ENCODE data around the gene ROM1.
A peak's percentile ranks its signal among the peaks of the same experiment; 100 is the strongest.
"Not testable (repeated sequence)": the region's sequence is repeated elsewhere in the genome, so short reads cannot be mapped to it uniquely, and the experiment has no call there.

The ROM1 gene

GRCh38 chr11:62579252-62579651 is 33.8 kb upstream of the ROM1 start:
- TF ChIP-seq, protein P1, sequence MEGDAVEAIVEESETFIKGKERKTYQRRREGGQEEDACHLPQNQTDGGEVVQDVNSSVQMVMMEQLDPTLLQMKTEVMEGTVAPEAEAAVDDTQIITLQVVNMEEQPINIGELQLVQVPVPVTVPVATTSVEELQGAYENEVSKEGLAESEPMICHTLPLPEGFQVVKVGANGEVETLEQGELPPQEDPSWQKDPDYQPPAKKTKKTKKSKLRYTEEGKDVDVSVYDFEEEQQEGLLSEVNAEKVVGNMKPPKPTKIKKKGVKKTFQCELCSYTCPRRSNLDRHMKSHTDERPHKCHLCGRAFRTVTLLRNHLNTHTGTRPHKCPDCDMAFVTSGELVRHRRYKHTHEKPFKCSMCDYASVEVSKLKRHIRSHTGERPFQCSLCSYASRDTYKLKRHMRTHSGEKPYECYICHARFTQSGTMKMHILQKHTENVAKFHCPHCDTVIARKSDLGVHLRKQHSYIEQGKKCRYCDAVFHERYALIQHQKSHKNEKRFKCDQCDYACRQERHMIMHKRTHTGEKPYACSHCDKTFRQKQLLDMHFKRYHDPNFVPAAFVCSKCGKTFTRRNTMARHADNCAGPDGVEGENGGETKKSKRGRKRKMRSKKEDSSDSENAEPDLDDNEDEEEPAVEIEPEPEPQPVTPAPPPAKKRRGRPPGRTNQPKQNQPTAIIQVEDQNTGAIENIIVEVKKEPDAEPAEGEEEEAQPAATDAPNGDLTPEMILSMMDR (conservative IDR thresholded peaks at IDR 0.05), result no peak

DNA sequence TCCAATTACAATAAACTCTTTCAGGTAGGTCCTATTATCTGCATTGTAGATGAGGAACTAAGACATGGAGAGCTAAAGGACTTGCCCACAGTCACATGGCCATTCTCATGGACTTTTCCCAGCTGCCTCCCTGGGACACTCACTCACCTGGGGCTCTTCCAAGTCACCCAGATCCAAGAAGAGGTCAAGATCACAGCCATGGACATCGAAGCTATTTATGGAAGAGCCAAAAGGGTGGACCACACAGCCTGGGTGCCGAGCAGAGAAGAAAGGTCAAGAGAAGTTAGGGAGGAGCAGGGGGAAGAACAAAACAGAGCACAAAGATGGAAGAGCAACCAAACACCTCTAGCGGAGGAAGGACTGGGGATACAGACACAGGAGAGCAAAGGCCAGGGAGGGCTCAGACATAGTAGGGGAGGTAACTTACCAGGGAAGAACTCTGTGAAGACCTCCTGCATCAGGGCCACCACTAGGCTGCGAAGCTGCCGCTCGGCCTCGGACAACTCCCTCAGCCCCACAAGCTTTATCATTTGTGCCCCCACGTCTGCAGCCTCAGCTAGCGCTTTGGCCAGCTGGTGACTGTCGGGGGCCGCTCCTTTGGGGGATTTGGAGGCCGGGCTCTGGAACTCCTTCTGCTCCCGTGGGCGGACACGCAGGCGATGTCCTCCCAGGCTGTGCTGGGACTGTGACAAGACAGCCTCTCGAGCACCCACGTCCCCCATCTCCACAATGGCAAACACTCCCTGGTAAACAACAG is 31.9 kb upstream of the ROM1 start:
- TF ChIP-seq, protein P1 (conservative IDR thresholded peaks at IDR 0.05), result no peak

More at GRCh38 chr11:62579252-62579651, 33.8 kb upstream of the ROM1 start:
- H3K27ac ChIP-seq, result no peak overlapping the region

DNA sequence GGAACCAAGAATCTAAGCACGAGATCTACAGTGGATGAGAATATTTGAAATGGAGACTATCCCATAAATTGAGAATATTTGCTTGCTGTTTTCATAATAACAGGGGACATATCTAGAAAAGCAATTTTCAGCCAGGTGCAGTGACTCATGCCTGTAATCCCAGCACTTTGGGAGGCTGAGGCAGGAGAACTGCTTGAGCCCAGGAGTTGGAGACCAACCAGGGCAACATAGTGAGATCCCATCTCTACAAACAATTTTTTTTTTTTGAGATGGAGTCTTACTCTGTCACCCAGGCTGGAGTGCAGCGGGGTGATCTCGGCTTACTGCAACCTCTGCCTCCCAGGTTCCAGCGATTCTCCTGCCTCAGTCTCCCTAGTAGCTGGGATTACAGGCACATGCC is 31.3 kb upstream of the ROM1 start:
- H3K27ac ChIP-seq, result not testable (repeated sequence)

More for the DNA sequence above, 31.9 kb upstream of the ROM1 start:
- H3K27ac ChIP-seq, result no peak overlapping the region

DNA sequence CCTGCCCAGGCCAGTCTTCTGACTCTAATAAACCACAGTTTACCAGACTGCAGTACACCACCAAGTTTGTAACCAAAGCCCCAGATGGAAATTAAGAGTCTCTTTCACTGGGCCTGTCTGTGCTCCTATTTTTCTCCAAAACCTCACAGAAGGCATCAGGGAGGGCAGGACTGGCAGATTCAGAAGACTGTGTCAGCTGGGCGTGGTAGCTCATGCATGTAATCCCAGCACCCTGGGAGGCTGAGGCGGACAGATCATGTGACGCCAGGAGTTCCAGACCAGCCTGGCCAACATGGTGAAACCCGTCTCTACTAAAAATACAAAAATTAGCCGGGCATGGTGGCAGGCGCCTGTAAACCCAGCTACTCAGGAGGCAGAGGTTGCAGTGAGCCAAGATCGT is 27.7 kb upstream of the ROM1 start:
- H3K27ac ChIP-seq, result not testable (repeated sequence)

DNA sequence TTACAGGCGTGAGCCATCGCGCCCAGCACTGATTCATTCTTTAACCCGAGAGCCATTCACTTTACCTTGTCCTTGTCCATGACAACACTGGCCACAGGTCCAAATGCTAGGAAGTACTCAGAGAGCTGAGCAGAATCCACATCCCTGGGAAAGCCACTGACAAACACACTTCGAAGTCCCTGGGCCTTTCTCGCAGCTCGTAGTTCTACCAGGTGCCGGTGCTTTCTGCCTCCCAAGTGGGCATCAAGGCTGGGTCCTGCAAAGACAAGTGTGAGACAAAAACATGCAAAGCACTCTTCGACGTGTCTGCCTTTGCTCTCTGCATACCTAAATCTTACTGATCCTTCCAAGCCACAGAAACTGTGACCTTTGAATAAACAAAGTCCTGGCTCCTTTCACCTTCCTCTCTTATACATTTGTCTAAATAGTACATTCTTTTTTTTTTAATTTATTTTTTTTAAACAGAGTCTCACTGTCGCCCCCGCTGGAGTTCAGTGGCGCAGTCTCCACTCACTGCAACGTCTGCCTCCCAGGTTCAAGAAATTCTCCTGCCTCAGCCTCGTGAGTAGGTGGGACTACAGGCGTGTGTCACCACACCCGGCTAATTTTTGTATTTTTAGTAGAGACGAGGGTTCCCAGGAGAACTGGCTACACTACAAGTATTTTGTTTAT is 24.0 kb upstream of the ROM1 start:
- TF ChIP-seq, protein P1 (conservative IDR thresholded peaks at IDR 0.05), result peak; percentile 49
- H3K27ac ChIP-seq, result peak overlapping the region; percentile 70

DNA sequence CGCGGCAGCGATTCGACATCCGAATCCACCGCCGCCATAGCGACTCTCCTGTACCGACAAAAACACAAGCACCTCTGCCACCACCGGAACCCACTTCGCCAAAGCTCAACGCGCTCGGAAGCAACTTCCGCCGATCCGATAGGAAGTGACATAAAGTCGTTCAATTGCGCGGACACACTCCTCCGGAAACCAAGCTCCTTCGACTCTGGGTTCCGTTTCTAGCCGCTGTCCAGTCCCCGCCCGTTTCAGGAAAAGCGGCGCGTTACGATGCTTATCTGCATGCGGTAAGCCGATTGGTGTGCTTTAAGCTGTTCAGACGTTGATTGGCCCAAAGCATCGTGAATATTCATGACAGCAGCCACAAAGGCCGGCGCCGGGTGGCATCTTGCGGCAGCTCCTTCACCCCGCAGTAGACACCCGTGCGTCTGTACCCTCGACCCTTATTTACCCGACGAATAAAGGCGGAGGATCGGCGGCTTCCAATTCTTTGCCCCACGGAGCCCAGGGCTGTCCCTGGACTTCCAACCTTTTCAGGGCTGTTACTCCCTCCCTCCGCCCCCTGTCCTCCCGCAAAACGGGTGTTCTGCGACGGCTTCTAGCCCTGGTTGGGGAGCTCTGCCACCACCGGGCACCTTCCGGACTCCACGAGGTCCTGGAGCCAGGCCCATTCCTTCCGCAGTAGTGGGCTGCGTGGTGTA is 21.5 kb upstream of the ROM1 start, which contains the start of gene TUT1:
Gene TUT1 (minus strand): TSS at position 76 of the 698 bp plus-strand sequence. CDS start 38 bp downstream, at position 38.
- TF ChIP-seq, protein P1 (conservative IDR thresholded peaks at IDR 0.05), result 0 out of 2 replicates have a peak, but pooled peaks have one; percentile 6
- peak within 1 kb of the TSS; percentile 96 for H3K27ac ChIP-seq

- TF ChIP-seq, protein P1 (conservative IDR thresholded peaks at IDR 0.05), result no peak
Observed at GRCh38 chr11:62592146-62592815, 20.8 kb upstream of the ROM1 start.

DNA sequence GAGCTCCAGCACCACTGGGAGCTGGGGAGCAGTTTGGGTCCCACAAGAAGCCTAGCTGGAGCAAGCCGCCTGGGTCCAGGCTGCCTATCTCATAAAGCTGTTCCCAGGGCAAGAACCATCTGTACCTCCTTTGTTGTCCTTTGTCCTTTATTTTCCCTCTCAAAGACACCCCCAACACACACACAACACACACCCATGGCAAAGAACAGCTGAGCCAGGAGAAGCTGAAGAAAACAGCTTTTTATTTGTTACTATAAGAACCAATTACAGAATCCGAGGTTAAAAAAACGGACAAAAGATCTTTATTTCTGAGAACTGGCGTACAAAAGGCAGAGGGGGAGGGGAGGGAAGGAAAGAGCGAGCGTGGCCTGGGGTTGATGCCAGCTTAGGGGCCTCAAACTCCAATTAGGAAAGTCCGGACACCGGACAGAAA is 20.1 kb upstream of the ROM1 start:
- peak overlapping the region; percentile 96 for H3K27ac ChIP-seq
- TF ChIP-seq, protein P1 (conservative IDR thresholded peaks at IDR 0.05), result no peak

More at GRCh38 chr11:62592146-62592815, 20.8 kb upstream of the ROM1 start:
- H3K27ac ChIP-seq, result peak overlapping the region; percentile 96
